Right lung (tissue), 5 donors: Measurements from ENCODE around the gene PA2G4. TPM values are rescaled to one million over a fixed set of nuclear protein-coding genes. Genes with fewer than 3 reads are reported as not detected.

Source experiments
- DNase-seq, 2 donors: peaks; one replicate each; pipeline ENCODE4 v3.0.0-alpha.2; 2013
- polyA plus RNA-seq, 5 donors: library from polyadenylated mRNA; unstranded; fragments of 120-200 nt; gene quantifications; one replicate each; pipeline versions ENCODE4 v1.2.1 to v1.2.3, GENCODE V29; 2013; ENCODE audit warnings: inconsistent platforms in 1 of 5, low replicate concordance in 1 of 5; ENCODE audit not compliant: insufficient read length in 5 of 5, insufficient read depth in 1 of 5

Gene PA2G4
- polyA plus RNA-seq, 5 donors = 118 to 168 (median 134) TPM

- no peak for DNase-seq
Observed at GRCh38 chr12:56097738-56098137, 6.6 kb upstream of the PA2G4 start.

- no peak for DNase-seq
Observed at GRCh38 chr12:56098592-56098991, 5.8 kb upstream of the PA2G4 start.

- no peak for DNase-seq
Observed at GRCh38 chr12:56099787-56100186, 4.6 kb upstream of the PA2G4 start.

GRCh38 chr12:56101045-56101444 is 3.3 kb upstream of the PA2G4 start:
- no peak for DNase-seq

- no peak for DNase-seq
Observed at GRCh38 chr12:56102683-56103065, 1.7 kb upstream of the PA2G4 start.

- DNase-seq = no peak
Observed at GRCh38 chr12:56103066-56103711, 1.2 kb upstream of the PA2G4 start.

- DNase-seq = no peak
Observed at GRCh38 chr12:56103823-56104108, 593 bp upstream of the PA2G4 start.

GRCh38 chr12:56104815-56105608 is 653 bp downstream of the PA2G4 start:
- DNase-seq = no peak

GRCh38 chr12:56105609-56105902 is 1.2 kb downstream of the PA2G4 start:
- DNase-seq = no peak

GRCh38 chr12:56107242-56107641 is 2.9 kb downstream of the PA2G4 start:
- DNase-seq = no peak

- no peak for DNase-seq
Observed at GRCh38 chr12:56110571-56110970, 6.2 kb downstream of the PA2G4 start.

- no peak for DNase-seq
Observed at GRCh38 chr12:56114084-56114483, 9.7 kb downstream of the PA2G4 start.

- DNase-seq = peak in 1 of 2 donors; percentile 9
Observed at GRCh38 chr12:56115329-56115728, 11.0 kb downstream of the PA2G4 start.

GRCh38 chr12:56116267-56117081 is 12.1 kb downstream of the PA2G4 start, which contains the start of gene RPL41:
Gene RPL41, plus strand, starts transcription at chr12:56116633.
- DNase-seq = peak; percentile 98

GRCh38 chr12:56117082-56117706 is 12.8 kb downstream of the PA2G4 start:
- DNase-seq = peak in 1 of 2 donors; percentile 13

- peak; percentile 99 for DNase-seq
Observed at GRCh38 chr12:56117778-56118687, 13.7 kb downstream of the PA2G4 start, which contains the start of gene ZC3H10. Gene ZC3H10, plus strand, starts transcription at chr12:56118266. Its CDS starts 2,297 bp downstream, at chr12:56120563.

- DNase-seq = no peak
Observed at GRCh38 chr12:56118688-56119357, 14.5 kb downstream of the PA2G4 start.

GRCh38 chr12:56119361-56119796 is 15.0 kb downstream of the PA2G4 start:
- DNase-seq = peak; percentile 73 to 78

- no peak for DNase-seq
Observed at GRCh38 chr12:56120158-56120846, 15.9 kb downstream of the PA2G4 start.
